ENCODE results near the gene CDKAL1.

The CDKAL1 gene

DNA sequence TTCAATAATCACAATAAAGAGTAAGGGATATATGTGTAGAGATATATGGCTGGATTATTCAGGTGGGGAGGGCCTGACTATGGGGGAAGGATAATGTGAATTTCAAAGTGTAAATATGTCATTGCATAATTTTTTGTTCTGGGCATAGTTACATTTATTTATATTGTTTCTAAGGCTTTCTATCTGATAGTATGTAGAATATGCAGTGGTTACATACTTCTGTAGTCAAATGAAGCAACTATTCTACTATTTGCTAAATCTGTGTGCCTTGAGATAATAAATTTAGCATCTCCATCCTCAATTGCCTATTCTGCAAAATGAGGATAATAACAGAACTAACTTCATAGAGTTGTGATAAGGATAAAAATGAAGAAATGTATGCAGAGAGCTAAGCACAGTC, 359.2 kb downstream of the CDKAL1 start:
- Histone ChIP-seq H2AK5ac (ENCODE audit: low read length) (no peak overlapping the region), H3K18ac (ENCODE audit: low read length) (no peak overlapping the region), H4K8ac (ENCODE audit: low read depth, low read length) (no peak overlapping the region), H3K23ac (ENCODE audit: low read length) (no peak overlapping the region), H3K4me3 (ENCODE audit: low read length) (no peak overlapping the region), H3K4ac (ENCODE audit: low read depth, low read length) (no peak overlapping the region), H3K36me3 (ENCODE audit: control insufficient read depth, insufficient read depth, low read length) (no peaks in the 10 kb centered on the region), H3K4me2 (ENCODE audit: low read length) (no peak overlapping the region), H3K4me1 (ENCODE audit: control insufficient read depth, low read depth, low read length) (no peaks in the 10 kb centered on the region), H3K27ac (ENCODE audit: low read depth, low read length) (no peak overlapping the region), H4K5ac (ENCODE audit: low read length) (no peak overlapping the region), H3K79me1 (ENCODE audit: low read length) (no peaks in the 10 kb centered on the region), H3K56ac (ENCODE audit: low read length) (no peak overlapping the region), H2BK5ac (ENCODE audit: low read length) (no peak overlapping the region), H3K27me3 (ENCODE audit: insufficient read depth, low read length, poor library complexity) (no peaks in the 10 kb centered on the region), H3K9ac (ENCODE audit: low read length) (no peak overlapping the region), H3K79me2 (ENCODE audit: control insufficient read depth, insufficient read depth, low read length) (no peaks in the 10 kb centered on the region), H2BK15ac (replicated peaks; ENCODE audit: low read depth) (no peak overlapping the region), H2BK120ac (ENCODE audit: low read depth, low read length) (no peak overlapping the region)
- DNase-seq, result no peak

DNA sequence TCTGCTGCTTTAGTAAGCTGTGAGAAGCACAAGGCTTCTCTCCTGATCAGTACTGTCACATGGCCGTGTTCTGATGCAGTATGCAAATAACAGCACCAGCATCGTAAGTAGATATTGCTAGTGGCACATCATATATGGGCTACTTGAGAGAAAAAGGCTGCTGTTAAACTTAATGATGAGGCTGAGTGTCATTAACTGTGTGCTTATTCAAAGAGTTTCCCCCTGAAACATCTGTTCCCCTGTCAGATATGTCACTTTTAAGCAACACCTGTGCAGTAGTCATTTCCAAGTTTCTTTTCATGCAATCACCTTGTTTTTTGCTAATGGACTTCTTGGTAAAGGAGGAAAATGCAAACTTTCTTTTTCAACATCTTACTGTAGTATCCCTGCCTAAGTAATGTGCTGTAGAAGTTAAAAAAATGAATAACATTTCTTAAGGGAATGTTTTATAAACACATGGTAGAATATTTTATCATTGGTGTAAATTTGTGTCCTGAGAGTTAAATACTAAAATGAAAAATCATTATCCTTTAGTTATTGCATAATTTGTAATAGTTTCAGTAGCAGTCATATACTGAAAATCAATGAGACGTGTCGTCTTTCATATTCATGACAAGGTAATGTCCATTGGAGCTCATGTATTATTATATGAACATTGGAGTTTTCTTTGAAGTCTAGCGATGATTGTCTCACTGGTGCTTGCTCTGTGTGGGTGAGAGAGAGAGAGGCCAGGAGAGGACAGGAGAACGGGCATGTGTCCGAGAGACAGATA, 366.3 kb downstream of the CDKAL1 start:
- no peaks in the 10 kb centered on the region for H3K4me1 ChIP-seq (ENCODE audit: control insufficient read depth, low read depth, low read length)
- no peak overlapping the region for H2AK5ac ChIP-seq (ENCODE audit: low read length)
- H3K4me2 ChIP-seq (ENCODE audit: low read length), result no peak overlapping the region
- no peak overlapping the region for H3K23ac ChIP-seq (ENCODE audit: low read length)
- H4K8ac ChIP-seq (ENCODE audit: low read depth, low read length), result no peak overlapping the region
- H3K27ac ChIP-seq (ENCODE audit: low read depth, low read length), result no peak overlapping the region
- no peak overlapping the region for H4K5ac ChIP-seq (ENCODE audit: low read length)
- no peak overlapping the region for H2BK15ac ChIP-seq (replicated peaks; ENCODE audit: low read depth)
- H3K4me3 ChIP-seq (ENCODE audit: low read length), result no peak overlapping the region
- no peak overlapping the region for H3K56ac ChIP-seq (ENCODE audit: low read length)
- no peaks in the 10 kb centered on the region for H3K36me3 ChIP-seq (ENCODE audit: control insufficient read depth, insufficient read depth, low read length)
- no peaks in the 10 kb centered on the region for H3K27me3 ChIP-seq (ENCODE audit: insufficient read depth, low read length, poor library complexity)
- H3K79me2 ChIP-seq (ENCODE audit: control insufficient read depth, insufficient read depth, low read length), result no peaks in the 10 kb centered on the region
- no CpG with 5 or more reads among the region's 7 CpGs for WGBS (ENCODE audit: extremely low coverage, insufficient coverage, low lambda C conversion rate)
- no peaks in the 10 kb centered on the region for H3K79me1 ChIP-seq (ENCODE audit: low read length)
- no peak overlapping the region for H2BK120ac ChIP-seq (ENCODE audit: low read depth, low read length)
- H3K9ac ChIP-seq (ENCODE audit: low read length), result no peak overlapping the region
- no peak for DNase-seq
- no peak overlapping the region for H3K18ac ChIP-seq (ENCODE audit: low read length)
- no peak overlapping the region for H2BK5ac ChIP-seq (ENCODE audit: low read length)
- H3K4ac ChIP-seq (ENCODE audit: low read depth, low read length), result no peak overlapping the region

DNA sequence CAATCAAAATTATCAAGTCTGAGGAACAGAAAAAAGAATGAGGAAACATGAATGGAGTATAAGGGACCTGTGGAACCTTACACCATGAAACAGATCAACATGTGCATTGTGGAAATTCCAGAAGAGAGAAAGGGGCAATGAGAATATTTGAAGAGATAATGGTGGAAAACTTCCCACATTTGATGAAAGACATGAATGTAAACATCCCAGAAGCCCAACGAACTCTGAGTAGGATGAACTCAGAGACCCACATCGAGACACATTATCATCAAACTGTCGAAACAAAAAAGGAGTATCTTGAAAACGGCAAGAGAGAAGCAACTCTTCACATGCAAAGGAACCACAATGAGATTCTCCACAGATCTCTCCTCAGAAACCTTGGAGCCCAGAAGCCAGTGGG, 371.1 kb downstream of the CDKAL1 start:
- H3K79me1 ChIP-seq (ENCODE audit: low read length), result no peaks in the 10 kb centered on the region
- no peak overlapping the region for H2AK5ac ChIP-seq (ENCODE audit: low read length)
- H2BK5ac ChIP-seq (ENCODE audit: low read length), result no peak overlapping the region
- no peak overlapping the region for H2BK15ac ChIP-seq (replicated peaks; ENCODE audit: low read depth)
- H3K4me1 ChIP-seq (ENCODE audit: control insufficient read depth, low read depth, low read length), result no peaks in the 10 kb centered on the region
- no peak overlapping the region for H4K8ac ChIP-seq (ENCODE audit: low read depth, low read length)
- no CpG with 5 or more reads among the region's 4 CpGs for WGBS (ENCODE audit: extremely low coverage, insufficient coverage, low lambda C conversion rate)
- no peak overlapping the region for H3K23ac ChIP-seq (ENCODE audit: low read length)
- no peak overlapping the region for H3K4me3 ChIP-seq (ENCODE audit: low read length)
- no peak overlapping the region for H3K56ac ChIP-seq (ENCODE audit: low read length)
- no peak for DNase-seq
- H3K36me3 ChIP-seq (ENCODE audit: control insufficient read depth, insufficient read depth, low read length), result no peaks in the 10 kb centered on the region
- H3K9ac ChIP-seq (ENCODE audit: low read length), result no peak overlapping the region
- no peaks in the 10 kb centered on the region for H3K79me2 ChIP-seq (ENCODE audit: control insufficient read depth, insufficient read depth, low read length)
- no peak overlapping the region for H3K18ac ChIP-seq (ENCODE audit: low read length)
- H2BK120ac ChIP-seq (ENCODE audit: low read depth, low read length), result no peak overlapping the region
- no peak overlapping the region for H3K27ac ChIP-seq (ENCODE audit: low read depth, low read length)
- no peaks in the 10 kb centered on the region for H3K27me3 ChIP-seq (ENCODE audit: insufficient read depth, low read length, poor library complexity)
- no peak overlapping the region for H3K4me2 ChIP-seq (ENCODE audit: low read length)
- no peak overlapping the region for H4K5ac ChIP-seq (ENCODE audit: low read length)
- no peak overlapping the region for H3K4ac ChIP-seq (ENCODE audit: low read depth, low read length)

DNA sequence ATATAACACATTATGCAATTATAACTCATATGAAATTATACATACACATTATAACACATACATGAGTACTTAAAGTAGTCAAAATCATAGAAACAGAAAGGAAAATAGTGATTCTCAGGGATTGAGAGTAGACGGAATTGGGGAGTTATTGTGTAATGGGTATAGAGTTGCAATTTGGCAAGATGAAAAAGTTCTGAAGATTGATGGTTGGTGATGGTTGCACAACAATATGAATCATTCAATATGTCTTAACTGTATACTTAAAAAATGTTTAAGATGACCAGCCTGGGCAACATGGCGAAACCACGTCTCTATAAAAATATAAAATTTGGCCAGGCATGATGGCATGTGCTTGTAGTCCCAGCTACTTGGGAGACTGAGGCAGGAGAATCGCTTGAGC, 372.7 kb downstream of the CDKAL1 start:
- H4K5ac ChIP-seq (ENCODE audit: low read length), result no peak overlapping the region
- no peaks in the 10 kb centered on the region for H3K36me3 ChIP-seq (ENCODE audit: control insufficient read depth, insufficient read depth, low read length)
- H3K79me1 ChIP-seq (ENCODE audit: low read length), result no peaks in the 10 kb centered on the region
- no peaks in the 10 kb centered on the region for H3K27me3 ChIP-seq (ENCODE audit: insufficient read depth, low read length, poor library complexity)
- no peak overlapping the region for H3K56ac ChIP-seq (ENCODE audit: low read length)
- H3K18ac ChIP-seq (ENCODE audit: low read length), result no peak overlapping the region
- no peak overlapping the region for H3K4me3 ChIP-seq (ENCODE audit: low read length)
- H3K27ac ChIP-seq (ENCODE audit: low read depth, low read length), result no peak overlapping the region
- H3K9ac ChIP-seq (ENCODE audit: low read length), result no peak overlapping the region
- H3K4ac ChIP-seq (ENCODE audit: low read depth, low read length), result no peak overlapping the region
- WGBS (ENCODE audit: extremely low coverage, insufficient coverage, low lambda C conversion rate), result 100% methylated on average over 1 of the region's 4 CpGs
- H3K79me2 ChIP-seq (ENCODE audit: control insufficient read depth, insufficient read depth, low read length), result no peaks in the 10 kb centered on the region
- no peak for DNase-seq
- H3K4me1 ChIP-seq (ENCODE audit: control insufficient read depth, low read depth, low read length), result no peaks in the 10 kb centered on the region
- no peak overlapping the region for H2AK5ac ChIP-seq (ENCODE audit: low read length)
- H3K23ac ChIP-seq (ENCODE audit: low read length), result no peak overlapping the region
- no peak overlapping the region for H3K4me2 ChIP-seq (ENCODE audit: low read length)
- H2BK5ac ChIP-seq (ENCODE audit: low read length), result no peak overlapping the region
- H4K8ac ChIP-seq (ENCODE audit: low read depth, low read length), result no peak overlapping the region
- no peak overlapping the region for H2BK15ac ChIP-seq (replicated peaks; ENCODE audit: low read depth)
- no peak overlapping the region for H2BK120ac ChIP-seq (ENCODE audit: low read depth, low read length)

- Histone ChIP-seq H3K18ac (ENCODE audit: low read length) (no peak overlapping the region), H3K4ac (ENCODE audit: low read depth, low read length) (no peak overlapping the region), H2BK15ac (replicated peaks; ENCODE audit: low read depth) (no peak overlapping the region), H3K79me2 (ENCODE audit: control insufficient read depth, insufficient read depth, low read length) (no peaks in the 10 kb centered on the region), H3K9ac (ENCODE audit: low read length) (no peak overlapping the region), H3K4me1 (ENCODE audit: control insufficient read depth, low read depth, low read length) (no peaks in the 10 kb centered on the region), H3K4me2 (ENCODE audit: low read length) (no peak overlapping the region), H2BK120ac (ENCODE audit: low read depth, low read length) (no peak overlapping the region), H2BK5ac (ENCODE audit: low read length) (no peak overlapping the region), H3K36me3 (ENCODE audit: control insufficient read depth, insufficient read depth, low read length) (no peaks in the 10 kb centered on the region), H2AK5ac (ENCODE audit: low read length) (no peak overlapping the region), H3K4me3 (ENCODE audit: low read length) (no peak overlapping the region), H3K27ac (ENCODE audit: low read depth, low read length) (no peak overlapping the region), H4K8ac (ENCODE audit: low read depth, low read length) (no peak overlapping the region), H4K5ac (ENCODE audit: low read length) (no peak overlapping the region), H3K56ac (ENCODE audit: low read length) (no peak overlapping the region), H3K23ac (ENCODE audit: low read length) (no peak overlapping the region), H3K79me1 (ENCODE audit: low read length) (no peaks in the 10 kb centered on the region), H3K27me3 (ENCODE audit: insufficient read depth, low read length, poor library complexity) (no peaks in the 10 kb centered on the region)
- WGBS (ENCODE audit: extremely low coverage, insufficient coverage, low lambda C conversion rate), result no CpG with 5 or more reads among the region's 7 CpGs
- DNase-seq, result peak; percentile 74
These were observed 373.3 kb downstream of the CDKAL1 start for GRCh38 chr6:20907486-20908071.

DNA sequence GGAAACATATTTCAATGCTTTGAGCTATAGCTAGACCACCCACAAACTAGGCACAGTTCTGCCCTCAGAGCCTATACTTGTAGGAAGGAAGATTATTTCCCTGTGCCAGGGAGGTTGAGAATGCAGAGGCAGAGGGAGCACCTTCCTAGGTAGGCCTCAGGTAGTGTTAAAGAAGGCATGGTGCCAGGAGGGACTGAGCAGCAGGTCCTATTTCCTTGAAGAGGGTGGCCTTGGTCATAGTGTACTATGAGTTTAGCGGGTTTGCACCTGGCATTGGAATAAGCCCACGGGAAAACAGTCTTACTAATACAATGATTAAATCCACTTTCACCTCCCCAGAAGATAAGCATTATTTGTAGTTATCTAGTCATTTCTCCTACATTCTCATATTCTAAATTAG, 375.4 kb downstream of the CDKAL1 start:
- H3K27me3 ChIP-seq (ENCODE audit: insufficient read depth, low read length, poor library complexity), result no peaks in the 10 kb centered on the region
- WGBS (ENCODE audit: extremely low coverage, insufficient coverage, low lambda C conversion rate), result no CpG with 5 or more reads among the region's 2 CpGs
- H3K9ac ChIP-seq (ENCODE audit: low read length), result no peak overlapping the region

More for the DNA sequence above, 375.4 kb downstream of the CDKAL1 start:
- DNase-seq, result no peak
- Histone ChIP-seq H3K18ac (ENCODE audit: low read length) (no peak overlapping the region), H3K4me2 (ENCODE audit: low read length) (no peak overlapping the region), H3K4ac (ENCODE audit: low read depth, low read length) (no peak overlapping the region), H4K5ac (ENCODE audit: low read length) (no peak overlapping the region), H2BK5ac (ENCODE audit: low read length) (no peak overlapping the region), H2AK5ac (ENCODE audit: low read length) (no peak overlapping the region), H2BK120ac (ENCODE audit: low read depth, low read length) (no peak overlapping the region), H2BK15ac (replicated peaks; ENCODE audit: low read depth) (no peak overlapping the region), H3K36me3 (ENCODE audit: control insufficient read depth, insufficient read depth, low read length) (no peaks in the 10 kb centered on the region), H4K8ac (ENCODE audit: low read depth, low read length) (no peak overlapping the region), H3K56ac (ENCODE audit: low read length) (no peak overlapping the region), H3K4me3 (ENCODE audit: low read length) (no peak overlapping the region), H3K79me1 (ENCODE audit: low read length) (no peaks in the 10 kb centered on the region), H3K27ac (ENCODE audit: low read depth, low read length) (no peak overlapping the region), H3K79me2 (ENCODE audit: control insufficient read depth, insufficient read depth, low read length) (no peaks in the 10 kb centered on the region), H3K4me1 (ENCODE audit: control insufficient read depth, low read depth, low read length) (no peaks in the 10 kb centered on the region), H3K23ac (ENCODE audit: low read length) (no peak overlapping the region)
